ENCODE results near the gene KRTAP4-5. TPM values are rescaled to one million over a fixed set of nuclear protein-coding genes. Genes with fewer than 3 reads are reported as not detected.
"Not testable (repeated sequence)": the region's sequence is repeated elsewhere in the genome, so short reads cannot be mapped to it uniquely, and the experiment has no call there.

KRTAP4-5 gene
- not detected for total RNA-seq

DNA sequence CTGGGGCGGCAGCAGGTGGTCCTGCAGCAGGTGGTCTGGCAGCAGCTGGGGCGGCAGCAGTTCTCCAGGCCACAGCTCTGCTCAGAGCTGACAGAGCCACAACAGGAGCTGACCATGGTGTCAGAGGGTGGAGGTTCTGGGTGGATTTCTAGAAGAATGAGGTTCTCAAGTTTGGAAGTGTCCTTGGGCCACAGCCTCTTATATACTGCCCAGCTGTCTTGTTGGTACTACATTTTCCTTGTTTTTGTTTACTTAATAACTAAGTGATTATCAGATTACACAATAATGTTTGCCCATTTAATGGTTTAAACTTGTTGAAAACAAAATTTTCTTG, at the start of gene KRTAP4-5:
Gene KRTAP4-5, minus strand, starts transcription at position 174 of the 334 bp plus-strand sequence. Its CDS starts 58 bp downstream, at position 116.
- Mint-ChIP-seq H3K27ac (no peak within 1 kb of the TSS), H3K9me3 (no peaks in the 10 kb centered on the region), H3K4me1 (no peaks in the 10 kb centered on the region), H3K36me3 (ENCODE audit: low read depth) (no peaks in the 10 kb centered on the region), H3K4me3 (no peak within 1 kb of the TSS), H3K27me3 (peaks cover 3% of the 10 kb centered on the region)
- ChIA-PET POLR2A (no interaction called here), CTCF (no interaction called here)
- no peak for DNase-seq

DNA sequence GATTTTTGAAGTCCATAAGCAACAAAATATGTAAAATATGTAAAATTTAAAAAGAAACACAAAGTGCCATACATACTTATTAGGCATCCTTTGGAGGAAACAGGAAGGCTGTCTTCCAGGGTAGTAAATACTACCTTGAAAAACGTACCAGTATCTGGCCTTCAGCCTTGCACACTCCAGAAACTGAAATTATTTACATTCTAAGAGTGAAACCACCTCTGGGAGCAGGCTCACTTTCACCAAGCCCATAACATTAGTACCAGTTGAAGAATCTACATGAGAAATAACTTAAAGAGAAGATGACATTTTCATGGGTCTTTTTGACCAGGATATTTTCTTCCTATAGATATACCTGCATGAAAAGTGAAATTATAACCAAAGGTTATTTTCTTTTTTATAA, 46.4 kb upstream of the KRTAP4-5 start:
- H3K4me3 Mint-ChIP-seq = no peak overlapping the region
- ChIA-PET POLR2A (interaction anchor here (0.9 kb wide), 1 partner anchor 14 kb away, joined by 3 read pairs; no protein-coding TSS in a partner anchor), CTCF (no interaction called here)
- peaks cover 16% of the 10 kb centered on the region for H3K27me3 Mint-ChIP-seq
- DNase-seq = no peak
- no peaks in the 10 kb centered on the region for H3K36me3 Mint-ChIP-seq (ENCODE audit: low read depth)
- H3K27ac Mint-ChIP-seq = no peak overlapping the region
- H3K4me1 Mint-ChIP-seq = no peaks in the 10 kb centered on the region
- H3K9me3 Mint-ChIP-seq = no peaks in the 10 kb centered on the region

DNA sequence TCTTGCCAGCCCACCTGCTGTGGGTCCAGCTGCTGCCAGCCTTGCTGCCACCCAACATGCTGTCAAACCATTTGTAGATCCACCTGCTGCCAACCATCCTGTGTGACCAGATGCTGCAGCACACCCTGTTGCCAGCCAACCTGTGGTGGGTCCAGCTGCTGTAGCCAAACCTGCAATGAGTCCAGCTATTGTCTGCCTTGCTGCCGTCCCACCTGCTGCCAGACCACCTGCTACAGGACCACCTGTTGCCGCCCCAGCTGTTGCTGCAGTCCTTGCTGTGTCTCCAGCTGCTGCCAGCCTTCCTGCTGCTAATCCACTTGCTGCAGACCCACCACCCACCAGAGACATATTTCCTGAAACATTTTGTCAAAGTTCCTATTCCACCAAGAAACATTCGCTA, 40.7 kb upstream of the KRTAP4-5 start:
- Mint-ChIP-seq H3K9me3 (no peaks in the 10 kb centered on the region), H3K4me1 (no peaks in the 10 kb centered on the region), H3K27ac (no peak overlapping the region), H3K36me3 (ENCODE audit: low read depth) (no peaks in the 10 kb centered on the region), H3K4me3 (no peak overlapping the region), H3K27me3 (peaks cover 9% of the 10 kb centered on the region)
- ChIA-PET CTCF (no interaction called here), POLR2A (no interaction called here)
- no peak for DNase-seq

DNA sequence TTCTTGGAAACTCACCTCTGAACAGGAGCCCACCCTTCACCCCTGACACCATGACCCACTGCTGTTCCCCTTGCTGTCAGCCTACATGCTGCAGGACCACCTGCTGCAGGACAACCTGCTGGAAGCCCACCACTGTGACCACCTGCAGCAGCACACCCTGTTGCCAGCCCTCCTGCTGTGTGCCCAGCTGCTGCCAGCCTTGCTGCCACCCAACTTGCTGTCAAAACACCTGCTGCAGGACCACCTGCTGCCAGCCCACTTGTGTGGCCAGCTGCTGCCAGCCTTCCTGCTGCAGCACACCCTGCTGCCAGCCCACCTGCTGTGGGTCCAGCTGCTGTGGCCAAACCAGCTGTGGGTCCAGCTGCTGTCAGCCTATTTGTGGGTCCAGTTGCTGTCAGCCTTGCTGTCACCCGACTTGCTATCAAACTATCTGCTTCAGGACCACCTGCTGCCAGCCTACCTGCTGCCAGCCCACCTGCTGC, 40.3 kb upstream of the KRTAP4-5 start, which contains the start of gene KRTAP9-1:
Gene KRTAP9-1, plus strand, starts transcription at position 51 of the 482 bp plus-strand sequence. Its CDS starts 0 bp downstream, at position 51.
- H3K27me3 Mint-ChIP-seq; H3K4me1 Mint-ChIP-seq; DNase-seq; CTCF ChIA-PET; H3K9me3 Mint-ChIP-seq; H3K4me3 Mint-ChIP-seq; H3K36me3 Mint-ChIP-seq (ENCODE audit: low read depth); POLR2A ChIA-PET; H3K27ac Mint-ChIP-seq: not testable (repeated sequence)

DNA sequence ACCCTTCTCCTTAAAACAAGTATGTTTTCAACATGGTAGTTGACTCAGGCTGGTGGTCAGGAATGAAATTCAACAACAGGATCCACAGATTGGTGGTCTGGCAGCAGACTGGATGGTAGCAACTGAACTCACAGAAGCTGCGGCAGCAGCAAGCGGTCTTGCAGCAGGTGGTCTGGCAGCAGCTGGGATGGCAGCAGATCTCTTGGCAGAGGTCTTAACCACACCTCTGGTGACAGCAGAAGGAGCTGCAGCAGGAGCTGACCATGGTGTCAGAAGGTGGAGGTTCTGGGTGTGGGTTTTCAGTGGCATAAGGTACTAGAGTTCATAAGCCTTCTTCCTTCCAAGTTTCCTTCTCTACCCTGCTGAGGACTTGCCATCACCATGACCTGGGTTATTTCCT, 37.2 kb upstream of the KRTAP4-5 start:
- Mint-ChIP-seq H3K36me3 (ENCODE audit: low read depth) (no peaks in the 10 kb centered on the region), H3K9me3 (no peaks in the 10 kb centered on the region), H3K27ac (no peak overlapping the region), H3K4me1 (no peaks in the 10 kb centered on the region), H3K4me3 (no peak overlapping the region), H3K27me3 (peaks cover 6% of the 10 kb centered on the region)
- CTCF ChIA-PET = no interaction called here
- POLR2A ChIA-PET = no interaction called here
- DNase-seq = no peak

DNA sequence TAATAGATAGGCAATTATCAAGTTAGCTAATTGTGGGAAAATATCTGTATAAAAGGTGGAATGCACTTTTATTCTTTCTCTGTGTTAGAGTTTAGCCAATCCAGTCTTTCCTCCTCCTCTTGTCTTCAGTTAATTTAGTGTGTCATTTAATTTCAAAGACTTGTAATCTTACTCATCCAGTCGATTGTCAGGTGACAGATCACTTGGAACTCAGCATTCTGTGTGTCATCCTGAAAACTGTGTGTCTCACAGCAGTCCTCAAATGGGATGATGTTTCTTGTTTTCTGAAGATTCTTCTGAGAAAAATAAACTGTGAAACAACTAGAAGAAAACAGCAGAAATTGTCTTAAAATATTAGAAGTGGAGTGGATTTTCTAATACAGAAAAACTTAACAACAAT, 35.4 kb upstream of the KRTAP4-5 start:
- Mint-ChIP-seq H3K36me3 (ENCODE audit: low read depth) (no peaks in the 10 kb centered on the region), H3K9me3 (no peaks in the 10 kb centered on the region), H3K4me1 (no peaks in the 10 kb centered on the region), H3K4me3 (no peak overlapping the region), H3K27me3 (no peaks in the 10 kb centered on the region), H3K27ac (no peak overlapping the region)
- DNase-seq = no peak
- ChIA-PET POLR2A (no interaction called here), CTCF (no interaction called here)

DNA sequence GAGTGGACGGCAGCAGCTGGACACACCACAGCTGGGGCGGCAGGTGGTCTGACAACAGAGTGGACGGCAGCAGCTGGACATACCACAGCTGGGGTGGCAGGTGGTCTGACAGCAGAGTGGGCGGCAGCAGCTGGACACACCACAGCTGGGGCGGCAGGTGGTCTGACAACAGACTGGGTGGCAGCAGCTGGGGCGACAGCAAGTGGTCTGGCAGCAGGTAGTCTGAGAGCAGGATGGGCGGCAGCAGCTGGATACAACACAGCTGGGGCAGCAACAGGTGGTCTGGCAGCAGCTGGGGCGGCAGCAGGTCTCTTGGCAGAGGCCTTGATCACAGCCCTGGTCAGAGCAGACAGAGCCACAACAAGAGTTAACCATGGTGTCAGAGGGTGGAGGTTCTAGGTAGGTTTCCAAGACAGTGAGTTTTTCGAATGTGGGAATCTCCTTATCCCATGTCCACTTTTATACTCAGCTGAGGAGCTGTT, 34.9 kb upstream of the KRTAP4-5 start, which contains the start of gene KRTAP4-1:
Gene KRTAP4-1, minus strand, starts transcription at position 432 of the 482 bp plus-strand sequence. Its CDS starts 57 bp downstream, at position 375.
- no peak within 1 kb of the TSS for H3K27ac Mint-ChIP-seq
- no peaks in the 10 kb centered on the region for H3K9me3 Mint-ChIP-seq
- H3K4me3 Mint-ChIP-seq = no peak within 1 kb of the TSS
- DNase-seq = no peak
- H3K4me1 Mint-ChIP-seq = no peaks in the 10 kb centered on the region
- POLR2A ChIA-PET = no interaction called here
- CTCF ChIA-PET = no interaction called here
- no peaks in the 10 kb centered on the region for H3K36me3 Mint-ChIP-seq (ENCODE audit: low read depth)
- no peaks in the 10 kb centered on the region for H3K27me3 Mint-ChIP-seq

DNA sequence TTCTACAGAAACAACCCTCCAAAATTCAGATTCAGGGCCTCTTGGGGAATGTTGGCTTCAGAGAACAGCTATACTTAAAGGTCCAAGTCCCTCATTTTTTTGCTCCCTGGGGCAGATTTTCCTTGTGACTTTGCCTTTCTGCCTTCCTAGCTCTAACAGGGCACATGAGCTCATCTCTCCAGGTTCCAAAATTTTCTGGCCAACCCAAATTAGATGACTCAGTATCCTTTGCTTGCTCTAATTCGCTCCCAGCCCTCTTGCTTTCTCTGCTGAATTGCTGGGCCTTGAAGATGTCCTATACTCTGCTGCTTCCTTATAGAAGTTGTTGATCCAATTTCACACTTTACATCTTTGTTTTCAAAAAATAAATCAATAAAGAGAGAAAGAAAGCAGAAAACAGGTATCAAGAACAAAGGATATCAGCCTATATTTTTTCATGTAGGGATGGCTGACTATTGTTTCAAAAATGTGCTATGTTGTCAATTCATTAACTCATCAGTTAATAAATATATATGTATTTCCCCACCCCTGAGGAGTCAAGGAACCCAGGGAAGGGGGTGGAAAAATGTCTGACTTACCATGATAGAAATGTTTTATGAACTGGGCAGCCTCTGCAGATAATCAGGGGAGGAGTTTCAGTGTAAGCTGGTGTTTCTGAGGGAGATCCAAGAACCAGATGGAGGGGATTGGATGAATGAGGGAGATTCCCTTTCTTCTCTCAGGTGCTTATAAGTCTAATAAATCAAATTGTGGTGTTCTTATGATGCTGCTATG, 29.4 kb upstream of the KRTAP4-5 start:
- no peak overlapping the region for H3K27ac Mint-ChIP-seq
- no peaks in the 10 kb centered on the region for H3K9me3 Mint-ChIP-seq
- H3K36me3 Mint-ChIP-seq (ENCODE audit: low read depth) = no peaks in the 10 kb centered on the region
- CTCF ChIA-PET = no interaction called here
- H3K27me3 Mint-ChIP-seq = peaks cover 3% of the 10 kb centered on the region
- POLR2A ChIA-PET = interaction anchor here (0.8 kb wide), 1 partner anchor 9 kb away, joined by 3 read pairs; no protein-coding TSS in a partner anchor
- DNase-seq = no peak
- H3K4me1 Mint-ChIP-seq = no peaks in the 10 kb centered on the region
- no peak overlapping the region for H3K4me3 Mint-ChIP-seq

DNA sequence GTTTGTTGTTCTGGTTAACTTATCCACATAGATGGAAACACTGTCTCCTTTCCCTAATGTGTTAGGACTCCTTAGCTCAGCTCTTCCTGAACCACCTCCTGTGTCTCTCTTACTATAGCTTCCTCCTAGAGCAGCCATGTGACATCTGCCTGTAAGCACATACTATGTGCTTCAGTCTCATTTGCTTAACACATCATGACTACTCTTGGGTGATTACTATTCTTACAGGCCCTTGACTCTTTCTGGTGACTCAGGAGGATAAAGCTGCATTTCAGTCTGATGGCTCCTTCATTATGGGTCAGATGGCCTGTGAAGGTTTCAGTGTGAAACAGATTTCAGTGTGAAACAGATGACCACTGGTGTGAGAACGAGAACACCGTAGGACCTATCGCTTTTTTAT, 28.7 kb upstream of the KRTAP4-5 start:
- POLR2A ChIA-PET = interaction anchor here (0.8 kb wide), 1 partner anchor 9 kb away, joined by 3 read pairs; no protein-coding TSS in a partner anchor
- no peak overlapping the region for H3K27ac Mint-ChIP-seq

DNA sequence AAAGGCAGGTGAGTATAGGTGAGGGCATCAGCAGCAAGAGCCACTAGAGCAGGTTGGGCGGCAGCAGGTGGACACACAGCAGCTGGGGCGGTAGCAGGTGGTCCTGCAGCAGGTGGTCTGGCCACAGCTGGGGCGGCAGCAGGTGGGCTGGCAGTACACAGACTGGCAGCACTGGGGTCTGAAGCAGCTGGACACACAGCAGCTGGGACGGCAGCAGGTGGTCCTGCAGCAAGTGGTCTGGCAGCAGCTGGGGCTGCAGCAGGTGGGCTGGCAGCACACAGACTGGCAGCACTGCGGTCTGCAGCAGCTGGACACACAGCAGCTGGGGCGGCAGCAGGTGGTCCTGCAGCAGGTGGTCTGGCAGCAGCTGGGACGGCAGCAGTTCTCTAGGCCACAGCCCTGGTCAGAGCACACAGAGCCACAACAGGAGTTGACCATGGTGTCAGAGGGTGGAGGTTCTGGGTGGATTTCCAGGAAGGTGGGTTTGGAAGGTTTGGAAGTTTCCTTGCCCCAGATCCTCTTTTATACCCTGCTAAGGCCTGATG, 28.2 kb upstream of the KRTAP4-5 start, which contains the start of gene KRTAP4-2:
Gene KRTAP4-2, minus strand, starts transcription at position 495 of the 545 bp plus-strand sequence. Its CDS starts 57 bp downstream, at position 438.
- Mint-ChIP-seq H3K4me3 (no peak within 1 kb of the TSS), H3K9me3 (no peaks in the 10 kb centered on the region), H3K27me3 (peaks cover 3% of the 10 kb centered on the region), H3K4me1 (no peaks in the 10 kb centered on the region), H3K27ac (no peak within 1 kb of the TSS), H3K36me3 (ENCODE audit: low read depth) (no peaks in the 10 kb centered on the region)
- DNase-seq = no peak
- CTCF ChIA-PET = no interaction called here
- POLR2A ChIA-PET = no interaction called here

More for the DNA sequence above, 28.7 kb upstream of the KRTAP4-5 start:
- H3K9me3 Mint-ChIP-seq = no peaks in the 10 kb centered on the region
- CTCF ChIA-PET = no interaction called here
- H3K36me3 Mint-ChIP-seq (ENCODE audit: low read depth) = no peaks in the 10 kb centered on the region
- no peak overlapping the region for H3K4me3 Mint-ChIP-seq
- peaks cover 3% of the 10 kb centered on the region for H3K27me3 Mint-ChIP-seq
- H3K4me1 Mint-ChIP-seq = no peaks in the 10 kb centered on the region
- no peak for DNase-seq

DNA sequence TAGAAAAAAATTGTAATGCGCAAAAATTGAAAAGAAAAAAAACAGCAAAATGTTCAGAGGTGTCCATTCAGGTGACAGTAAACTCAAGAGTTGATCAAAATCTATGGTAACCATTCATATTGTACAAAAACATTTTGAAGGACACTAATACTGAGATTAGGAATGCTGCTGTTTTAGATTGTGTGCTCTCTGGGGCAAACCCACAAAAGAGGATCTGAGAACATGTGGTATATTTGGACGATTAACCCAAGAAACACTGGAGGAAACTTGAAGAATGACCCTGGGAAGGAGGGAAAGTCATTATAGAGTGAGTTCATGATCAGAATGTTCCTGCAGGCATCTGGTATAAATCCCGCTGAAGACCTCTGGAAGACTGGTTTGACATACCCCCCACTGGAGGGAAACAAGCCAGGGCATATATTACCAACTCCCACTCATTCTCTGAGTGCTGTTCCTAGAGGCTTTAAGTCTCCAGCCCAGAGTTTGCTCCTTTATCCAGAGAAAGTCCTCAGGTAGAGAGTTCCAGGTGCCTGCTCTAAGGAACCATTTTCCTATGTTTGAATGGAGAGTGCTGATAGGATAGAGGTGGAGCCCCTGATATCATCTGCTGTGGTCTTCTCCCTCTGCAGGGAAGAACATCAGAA, 27.2 kb upstream of the KRTAP4-5 start:
- no peak overlapping the region for H3K27ac Mint-ChIP-seq
- CTCF ChIA-PET = no interaction called here

DNA sequence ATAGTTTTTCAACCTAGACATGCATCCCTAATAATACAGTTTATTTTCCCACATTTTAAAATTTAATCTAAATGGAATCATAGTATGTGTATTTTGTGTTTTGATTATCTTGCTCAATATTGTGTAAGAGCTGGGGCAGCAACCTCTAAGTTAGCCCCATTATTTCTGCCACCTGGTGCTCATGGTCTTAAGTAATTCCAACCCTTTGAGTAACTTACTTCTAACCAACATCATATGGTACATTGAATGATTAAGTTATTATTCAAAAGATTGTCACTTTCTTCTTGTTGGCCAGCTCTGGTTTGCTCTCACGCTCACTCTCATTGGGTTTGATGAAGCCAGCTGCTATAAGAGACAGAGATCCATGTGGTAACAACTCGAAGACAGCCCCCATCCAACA, 22.3 kb upstream of the KRTAP4-5 start:
- ChIA-PET POLR2A (no interaction called here), CTCF (no interaction called here)
- Mint-ChIP-seq H3K4me1 (no peaks in the 10 kb centered on the region), H3K9me3 (no peaks in the 10 kb centered on the region), H3K4me3 (no peak overlapping the region), H3K27ac (no peak overlapping the region), H3K36me3 (ENCODE audit: low read depth) (no peaks in the 10 kb centered on the region), H3K27me3 (peaks cover 2% of the 10 kb centered on the region)
- no peak for DNase-seq

More for the DNA sequence above, 27.2 kb upstream of the KRTAP4-5 start:
- H3K27me3 Mint-ChIP-seq = peaks cover 5% of the 10 kb centered on the region
- H3K36me3 Mint-ChIP-seq (ENCODE audit: low read depth) = no peaks in the 10 kb centered on the region
- H3K9me3 Mint-ChIP-seq = no peaks in the 10 kb centered on the region
- no peaks in the 10 kb centered on the region for H3K4me1 Mint-ChIP-seq
- POLR2A ChIA-PET = no interaction called here
- no peak overlapping the region for H3K4me3 Mint-ChIP-seq
- DNase-seq = no peak

DNA sequence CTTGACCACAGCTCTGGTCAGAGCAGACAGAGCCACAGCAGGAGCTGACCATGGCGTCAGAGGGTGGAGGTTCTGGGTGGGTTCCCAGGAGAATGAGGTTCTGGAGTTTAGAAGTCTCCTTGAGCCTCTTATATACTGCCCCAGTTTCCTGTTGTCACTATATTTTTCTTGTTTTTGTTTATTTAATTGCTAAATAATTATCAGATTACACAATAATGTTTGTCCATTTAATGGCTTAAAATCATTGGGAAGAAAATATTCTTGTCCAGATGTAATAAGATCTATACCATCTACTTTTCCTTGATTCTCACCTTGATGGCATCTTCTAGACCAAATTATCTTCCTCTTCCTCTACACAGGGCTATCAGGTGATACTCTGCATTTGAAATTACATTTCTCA, 18.5 kb upstream of the KRTAP4-5 start, which contains the start of gene KRTAP4-3:
Gene KRTAP4-3, minus strand, starts transcription at position 101 of the 400 bp plus-strand sequence. Its CDS starts 49 bp downstream, at position 52.
- no peaks in the 10 kb centered on the region for H3K9me3 Mint-ChIP-seq
- H3K27ac Mint-ChIP-seq = no peak within 1 kb of the TSS
- H3K27me3 Mint-ChIP-seq = peaks cover 2% of the 10 kb centered on the region
- H3K4me3 Mint-ChIP-seq = no peak within 1 kb of the TSS
- no peaks in the 10 kb centered on the region for H3K36me3 Mint-ChIP-seq (ENCODE audit: low read depth)
- no peak for DNase-seq
- ChIA-PET CTCF (no interaction called here), POLR2A (no interaction called here)
- no peaks in the 10 kb centered on the region for H3K4me1 Mint-ChIP-seq
